GM12878 (cell line): ENCODE data around the gene PIF1. TPM values are rescaled to one million over a fixed set of nuclear protein-coding genes. Genes with fewer than 3 reads are reported as not detected.

ENCODE experiments used
- ATAC-seq: fragments of 200-7000 bp; cut with Tn5 transposase; 3 replicates; pipeline ENCODE4 v1.9.1; 2020; ENCODE audit warnings: mild to moderate bottlenecking, moderate library complexity
- BruUV-seq: library from RNA; stranded (reverse); fragments of 400-500 nt; replicated peaks from 2 replicates; lab custom pipeline; 2021; lab: Mats Ljungman, UMichigan
- CTCF ChIA-PET: fragments of 300-600 bp; sonication (Branson Sonifier 250); formaldehyde crosslinking; extraction: SDS; loops from one replicate; lab custom pipeline; 2021; ENCODE audit warnings: inconsistent platforms; lab: Yijun Ruan, JAX
- POLR2A ChIA-PET: fragments of 350-600 bp; formaldehyde crosslinking; extraction: SDS; loops from one replicate; lab custom pipeline; 2021; ENCODE audit warnings: inconsistent platforms; lab: Charles Lee
- RAD21 ChIA-PET: fragments of 300-600 bp; sonication (Branson Sonifier 250); formaldehyde crosslinking; loops from one replicate; lab custom pipeline; 2023; ENCODE audit warnings: antibody characterized with exemption; ENCODE audit not compliant: unreplicated experiment; lab: Charles Lee
- SMC1A ChIA-PET: fragments of 300-600 bp; sonication (Branson Sonifier 250); formaldehyde crosslinking; loops from one replicate; lab custom pipeline; 2023; ENCODE audit not compliant: unreplicated experiment, uncharacterized antibody; lab: Charles Lee
- DNase-seq: peaks from one replicate; pipeline ENCODE4 v3.0.0-alpha.2; 2011; ENCODE audit warnings: low read depth, low spot score
- FAIRE-seq: peaks from 3 replicates; lab custom pipeline; 2011; peaks lifted over from hg19 to GRCh38; lab: Jason Lieb, UNC
- H2AFZ ChIP-seq: 2 replicates; pipeline ENCODE4 v1.6.0; 2011; ENCODE audit warnings: low read depth, low read length, control low read depth; ENCODE audit not compliant: control insufficient read depth
- H3K27ac ChIP-seq: 2 replicates; pipeline ENCODE4 v1.5.1; 2011; ENCODE audit warnings: control low read depth; ENCODE audit not compliant: control insufficient read depth, insufficient read depth
- H3K27me3 ChIP-seq, 2 experiments: replicated peaks in 1 of 2; 2 replicates each; pipeline versions ENCODE4 v1.6.0 to v1.6.1; 2011; ENCODE audit warnings: low read length in 1 of 2; ENCODE audit not compliant: control insufficient read depth in 2 of 2, insufficient read depth in 2 of 2
- H3K36me3 ChIP-seq, 2 experiments: 2 replicates each; pipeline ENCODE4 v1.5.1; 2011; ENCODE audit warnings: low read length in 1 of 2; ENCODE audit not compliant: control insufficient read depth in 2 of 2, insufficient read depth in 2 of 2
- H3K4me1 ChIP-seq: 2 replicates; pipeline ENCODE4 v1.6.1; 2011; ENCODE audit warnings: mild to moderate bottlenecking, low read length, moderate library complexity, mixed read lengths; ENCODE audit not compliant: control insufficient read depth, insufficient read depth
- H3K4me2 ChIP-seq: 2 replicates; pipeline ENCODE4 v1.6.0; 2011; ENCODE audit warnings: control low read depth; ENCODE audit not compliant: control insufficient read depth, insufficient read depth
- H3K4me3 ChIP-seq: fragments of 200-600 bp; sonication (generic); 2 replicates; pipeline ENCODE4 v1.5.1; 2016
- H3K79me2 ChIP-seq: 2 replicates; pipeline ENCODE4 v1.6.0; 2011; ENCODE audit warnings: low read length; ENCODE audit not compliant: control insufficient read depth, insufficient read depth
- H3K9ac ChIP-seq: 2 replicates; pipeline ENCODE4 v1.8.0; 2011; ENCODE audit warnings: low read length, control low read depth, mixed read lengths; ENCODE audit not compliant: control insufficient read depth, insufficient read depth
- H3K9me3 ChIP-seq: replicated peaks from 3 replicates; pipeline ENCODE4 v1.5.1; 2011; ENCODE audit warnings: mild to moderate bottlenecking, low read length; ENCODE audit not compliant: control insufficient read depth, insufficient read depth
- H4K20me1 ChIP-seq: 2 replicates; pipeline ENCODE4 v1.6.0; 2011; ENCODE audit not compliant: control insufficient read depth, insufficient read depth
- DPF2 ChIP-seq: fragments of 450-650 bp; IDR thresholded peaks from 2 replicates; pipeline ENCODE4 v1.6.1; 2017; ENCODE audit warnings: mild to moderate bottlenecking
- EP300 ChIP-seq, 2 experiments: fragments of 150-350 bp in 1 of 2; IDR thresholded peaks; 2 replicates each; pipeline ENCODE4 v1.6.1; 2011 to 2012; ENCODE audit warnings: low read depth in 2 of 2, low read length in 2 of 2, borderline replicate concordance in 1 of 2, improper control_type of control experiment in 1 of 2, inconsistent platforms in 1 of 2; ENCODE audit not compliant: control insufficient read depth in 1 of 2
- FOXK2 ChIP-seq: fragments of 450-650 bp; IDR thresholded peaks from 2 replicates; pipeline ENCODE4 v1.6.1; 2017; ENCODE audit warnings: mild to moderate bottlenecking, moderate library complexity
- FOXM1 ChIP-seq: IDR thresholded peaks from 2 replicates; pipeline ENCODE4 v1.6.1; 2012; ENCODE audit warnings: low read depth, mild to moderate bottlenecking, inconsistent platforms, low read length, moderate library complexity
- IKZF2 ChIP-seq, 2 experiments: fragments of 450-650 bp; IDR thresholded peaks; 2 replicates each; pipeline ENCODE4 v1.6.1; 2017; ENCODE audit warnings: mild to moderate bottlenecking in 2 of 2, moderate library complexity in 2 of 2
- JUNB ChIP-seq: IDR thresholded peaks from 2 replicates; pipeline ENCODE4 v1.6.1; 2016; ENCODE audit warnings: antibody characterized with exemption, mild to moderate bottlenecking
- JUND ChIP-seq: IDR thresholded peaks from 2 replicates; pipeline ENCODE4 v1.6.1; 2012; ENCODE audit warnings: low read depth, mild to moderate bottlenecking, low read length, improper control_type of control experiment, moderate library complexity
- KAT2A ChIP-seq: conservative IDR thresholded peaks from 2 replicates; pipeline ENCODE4 v1.6.1; 2011; ENCODE audit warnings: low read depth, low read length; ENCODE audit not compliant: control insufficient read depth
- NBN ChIP-seq: fragments of 450-650 bp; IDR thresholded peaks from 2 replicates; pipeline ENCODE4 v1.6.1; 2016
- NFXL1 ChIP-seq: fragments of 450-650 bp; IDR thresholded peaks from 2 replicates; pipeline ENCODE4 v1.6.1; 2017; ENCODE audit warnings: antibody characterized with exemption, mild to moderate bottlenecking, borderline replicate concordance
- STAT3 ChIP-seq: IDR thresholded peaks from 2 replicates; pipeline ENCODE4 v1.6.1; 2011; ENCODE audit warnings: low read depth, low read length, improper control_type of control experiment
- TCF3 ChIP-seq: IDR thresholded peaks from 2 replicates; pipeline ENCODE4 v1.6.1; 2012; ENCODE audit warnings: low read depth, mild to moderate bottlenecking, low read length, borderline replicate concordance; ENCODE audit not compliant: insufficient read depth
- ZNF384 ChIP-seq: IDR thresholded peaks from 2 replicates; pipeline ENCODE4 v1.6.1; 2012; ENCODE audit warnings: low read depth, mild to moderate bottlenecking, low read length, improper control_type of control experiment, borderline replicate concordance
- WGBS: methylation state at CpG from one replicate; pipeline ENCODE4 v1.1.6; 2016; ENCODE audit warnings: low lambda C conversion rate; ENCODE audit not compliant: insufficient replicate concordance, insufficient coverage; ENCODE audit errors: missing lambda C conversion rate; 5-methylcytosine and 5-hydroxymethylcytosine counted together
- in situ Hi-C: fragments of 300-500 bp; cut with MboI; formaldehyde crosslinking; loops from 9 replicates; pipeline ENCODE4 v1.14.3; 2018; ENCODE audit warnings: mixed read lengths
- intact Hi-C: fragments of 100-400 bp; cut with micrococcal nuclease; formaldehyde crosslinking; loops from one replicate; pipeline ENCODE4 v1.14.2; 2022; ENCODE audit not compliant: unreplicated experiment
- polyA plus RNA-seq, 11 experiments: library from polyadenylated mRNA; depleted of rRNA in 4 of 11; unstranded in 6 of 11; stranded (reverse) in 5 of 11; fragments of >200 nt; fragmentation: Nextera tagmentation in 4 of 11; fragmentation: Illumina TruSeq in 1 of 11; extraction: Ambion mirVana in 4 of 11; extraction: Trizol in 1 of 11; gene quantifications; 1 replicate in 1 of 11; 2 replicates in 10 of 11; pipeline versions ENCODE4 v1.2.1 to v1.2.3, GENCODE V29; 2011 to 2016; ENCODE audit warnings: inconsistent platforms in 2 of 11, missing spikeins in 2 of 11, low read depth in 1 of 11
- total RNA-seq, 4 experiments: library from RNA; depleted of rRNA in 3 of 4; stranded (reverse); fragments of >200 nt in 3 of 4; fragmentation: Illumina TruSeq in 1 of 4; extraction: Trizol in 1 of 4; gene quantifications; 2 replicates each; pipeline versions ENCODE4 v1.2.1 to v1.2.3, GENCODE V29; 2013 to 2021
- TF ChIP-seq, protein P1 (sequence below): IDR thresholded peaks from 2 replicates; pipeline ENCODE4 v1.6.1; 2011; ENCODE audit warnings: borderline replicate concordance, low read depth, mild to moderate bottlenecking, moderate library complexity, low read length; ENCODE audit not compliant: insufficient read depth, poor library complexity, severe bottlenecking
- TF ChIP-seq, protein P2 (sequence below): IDR thresholded peaks from 2 replicates; pipeline ENCODE4 v1.6.1; 2012; ENCODE audit warnings: low read depth, low read length, improper control_type of control experiment
- TF ChIP-seq, protein P3 (sequence below): IDR thresholded peaks from 2 replicates; pipeline ENCODE4 v1.6.1; 2012; ENCODE audit warnings: improper control_type of control experiment, low read depth, low read length; ENCODE audit not compliant: insufficient replicate concordance
- TF ChIP-seq, protein P4 (sequence below): IDR thresholded peaks from 2 replicates; pipeline ENCODE4 v1.6.1; 2012; ENCODE audit warnings: low read length, inconsistent platforms

PIF1 gene
- total and polyA plus RNA-seq, 10 of the 15 experiments (the other 5 are each of a cell fraction or from before 2014, with no cell fraction given) = 3.7 to 68.9 (median 31.1) TPM

DNA sequence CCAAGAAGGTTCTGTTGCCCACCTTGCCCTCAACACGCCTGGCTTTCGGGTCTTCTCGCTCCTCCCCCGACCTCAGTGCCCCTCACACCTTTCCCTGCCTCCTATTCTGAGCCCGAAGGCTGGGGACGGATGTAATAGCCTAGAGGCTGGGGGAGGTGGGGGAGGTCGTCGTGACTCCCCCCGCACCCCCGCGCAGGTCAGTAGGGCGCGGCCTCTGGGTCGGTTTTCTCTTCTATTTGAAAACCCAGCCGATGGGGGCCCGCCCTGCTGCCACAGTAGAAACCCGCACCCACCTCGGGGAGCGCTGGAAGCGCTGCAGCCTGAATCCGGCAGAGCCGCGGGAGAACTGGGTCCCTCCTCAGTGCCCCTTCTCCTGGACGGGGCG is 49.1 kb downstream of the PIF1 start:
- SMC1A ChIA-PET = no interaction called here
- H3K4me2 ChIP-seq = no peak overlapping the region
- in situ Hi-C loops (no loop called here), intact Hi-C loops (no loop called here)
- no peak overlapping the region for H3K27ac ChIP-seq
- H3K4me3 ChIP-seq = no peak overlapping the region
- no peak for FAIRE-seq
- H3K36me3 ChIP-seq = no peaks in the 10 kb centered on the region
- CTCF ChIA-PET = interaction anchor here (0.6 kb wide), 1 partner anchor 36 kb away, joined by 4 read pairs; no protein-coding TSS in a partner anchor
- no peak overlapping the region for H3K9ac ChIP-seq
- no peaks in the 10 kb centered on the region for H3K4me1 ChIP-seq
- no TSS peak for BruUV-seq
- 77% methylated on average over 21 of the region's 25 CpGs for WGBS
- no peaks in the 10 kb centered on the region for H4K20me1 ChIP-seq
- RAD21 ChIA-PET = no interaction called here
- no peak for DNase-seq
- no peak overlapping the region for H2AFZ ChIP-seq
- H3K79me2 ChIP-seq = no peaks in the 10 kb centered on the region
- ATAC-seq = no peak
- TF ChIP-seq NBN (no peak), IKZF2 (IDR thresholded peaks at IDR 0.05) (no peak), NFXL1 (no peak), TCF3 (no peak), JUND (no peak), DPF2 (no peak), KAT2A (no peak), FOXM1 (no peak), ZNF384 (no peak), JUNB (no peak), FOXK2 (no peak), EP300 (IDR thresholded peaks at IDR 0.05; ENCODE audit: borderline replicate concordance in 1 of 2, control insufficient read depth in 1 of 2, low read depth in 2 of 2, low read length in 2 of 2) (no peak), STAT3 (no peak)
- TF ChIP-seq, protein P1, sequence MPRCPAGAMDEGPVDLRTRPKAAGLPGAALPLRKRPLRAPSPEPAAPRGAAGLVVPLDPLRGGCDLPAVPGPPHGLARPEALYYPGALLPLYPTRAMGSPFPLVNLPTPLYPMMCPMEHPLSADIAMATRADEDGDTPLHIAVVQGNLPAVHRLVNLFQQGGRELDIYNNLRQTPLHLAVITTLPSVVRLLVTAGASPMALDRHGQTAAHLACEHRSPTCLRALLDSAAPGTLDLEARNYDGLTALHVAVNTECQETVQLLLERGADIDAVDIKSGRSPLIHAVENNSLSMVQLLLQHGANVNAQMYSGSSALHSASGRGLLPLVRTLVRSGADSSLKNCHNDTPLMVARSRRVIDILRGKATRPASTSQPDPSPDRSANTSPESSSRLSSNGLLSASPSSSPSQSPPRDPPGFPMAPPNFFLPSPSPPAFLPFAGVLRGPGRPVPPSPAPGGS = no peak
- TF ChIP-seq, protein P2, sequence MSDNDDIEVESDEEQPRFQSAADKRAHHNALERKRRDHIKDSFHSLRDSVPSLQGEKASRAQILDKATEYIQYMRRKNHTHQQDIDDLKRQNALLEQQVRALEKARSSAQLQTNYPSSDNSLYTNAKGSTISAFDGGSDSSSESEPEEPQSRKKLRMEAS = no peak
- TF ChIP-seq, protein P3, sequence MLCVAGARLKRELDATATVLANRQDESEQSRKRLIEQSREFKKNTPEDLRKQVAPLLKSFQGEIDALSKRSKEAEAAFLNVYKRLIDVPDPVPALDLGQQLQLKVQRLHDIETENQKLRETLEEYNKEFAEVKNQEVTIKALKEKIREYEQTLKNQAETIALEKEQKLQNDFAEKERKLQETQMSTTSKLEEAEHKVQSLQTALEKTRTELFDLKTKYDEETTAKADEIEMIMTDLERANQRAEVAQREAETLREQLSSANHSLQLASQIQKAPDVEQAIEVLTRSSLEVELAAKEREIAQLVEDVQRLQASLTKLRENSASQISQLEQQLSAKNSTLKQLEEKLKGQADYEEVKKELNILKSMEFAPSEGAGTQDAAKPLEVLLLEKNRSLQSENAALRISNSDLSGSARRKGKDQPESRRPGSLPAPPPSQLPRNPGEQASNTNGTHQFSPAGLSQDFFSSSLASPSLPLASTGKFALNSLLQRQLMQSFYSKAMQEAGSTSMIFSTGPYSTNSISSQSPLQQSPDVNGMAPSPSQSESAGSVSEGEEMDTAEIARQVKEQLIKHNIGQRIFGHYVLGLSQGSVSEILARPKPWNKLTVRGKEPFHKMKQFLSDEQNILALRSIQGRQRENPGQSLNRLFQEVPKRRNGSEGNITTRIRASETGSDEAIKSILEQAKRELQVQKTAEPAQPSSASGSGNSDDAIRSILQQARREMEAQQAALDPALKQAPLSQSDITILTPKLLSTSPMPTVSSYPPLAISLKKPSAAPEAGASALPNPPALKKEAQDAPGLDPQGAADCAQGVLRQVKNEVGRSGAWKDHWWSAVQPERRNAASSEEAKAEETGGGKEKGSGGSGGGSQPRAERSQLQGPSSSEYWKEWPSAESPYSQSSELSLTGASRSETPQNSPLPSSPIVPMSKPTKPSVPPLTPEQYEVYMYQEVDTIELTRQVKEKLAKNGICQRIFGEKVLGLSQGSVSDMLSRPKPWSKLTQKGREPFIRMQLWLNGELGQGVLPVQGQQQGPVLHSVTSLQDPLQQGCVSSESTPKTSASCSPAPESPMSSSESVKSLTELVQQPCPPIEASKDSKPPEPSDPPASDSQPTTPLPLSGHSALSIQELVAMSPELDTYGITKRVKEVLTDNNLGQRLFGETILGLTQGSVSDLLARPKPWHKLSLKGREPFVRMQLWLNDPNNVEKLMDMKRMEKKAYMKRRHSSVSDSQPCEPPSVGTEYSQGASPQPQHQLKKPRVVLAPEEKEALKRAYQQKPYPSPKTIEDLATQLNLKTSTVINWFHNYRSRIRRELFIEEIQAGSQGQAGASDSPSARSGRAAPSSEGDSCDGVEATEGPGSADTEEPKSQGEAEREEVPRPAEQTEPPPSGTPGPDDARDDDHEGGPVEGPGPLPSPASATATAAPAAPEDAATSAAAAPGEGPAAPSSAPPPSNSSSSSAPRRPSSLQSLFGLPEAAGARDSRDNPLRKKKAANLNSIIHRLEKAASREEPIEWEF = no peak
- TF ChIP-seq, protein P4, sequence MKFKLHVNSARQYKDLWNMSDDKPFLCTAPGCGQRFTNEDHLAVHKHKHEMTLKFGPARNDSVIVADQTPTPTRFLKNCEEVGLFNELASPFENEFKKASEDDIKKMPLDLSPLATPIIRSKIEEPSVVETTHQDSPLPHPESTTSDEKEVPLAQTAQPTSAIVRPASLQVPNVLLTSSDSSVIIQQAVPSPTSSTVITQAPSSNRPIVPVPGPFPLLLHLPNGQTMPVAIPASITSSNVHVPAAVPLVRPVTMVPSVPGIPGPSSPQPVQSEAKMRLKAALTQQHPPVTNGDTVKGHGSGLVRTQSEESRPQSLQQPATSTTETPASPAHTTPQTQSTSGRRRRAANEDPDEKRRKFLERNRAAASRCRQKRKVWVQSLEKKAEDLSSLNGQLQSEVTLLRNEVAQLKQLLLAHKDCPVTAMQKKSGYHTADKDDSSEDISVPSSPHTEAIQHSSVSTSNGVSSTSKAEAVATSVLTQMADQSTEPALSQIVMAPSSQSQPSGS = no peak
- H3K9me3 ChIP-seq = no peaks in the 10 kb centered on the region
- peaks cover 10 to 17% of the 10 kb centered on the region in 2 experiments for H3K27me3 ChIP-seq
- POLR2A ChIA-PET = no interaction called here
